Measurements from ENCODE around the gene GDF7. TPM values are rescaled to one million over a fixed set of nuclear protein-coding genes. Genes with fewer than 3 reads are reported as not detected.

GDF7 gene
- total RNA-seq, 1 experiment from 2014 or later: 0.04 TPM

GRCh38 chr2:20724500-20725053, 57.6 kb downstream of the GDF7 start:
- Histone ChIP-seq H3K18ac (ENCODE audit: insufficient read length, low read depth, low read length) (no peak overlapping the region), H4K20me1 (ENCODE audit: control insufficient read depth, insufficient read depth, insufficient read length) (no peaks in the 10 kb centered on the region), H2AK5ac (ENCODE audit: insufficient read length, low read length) (no peak overlapping the region), H2BK5ac (ENCODE audit: insufficient read length, low read length) (no peak overlapping the region), H3K56ac (ENCODE audit: insufficient read length, low read depth, low read length) (no peak overlapping the region), H4K91ac (ENCODE audit: insufficient read length, low read depth, low read length) (no peak overlapping the region), H2AFZ (ENCODE audit: low read length) (no peak overlapping the region), H2BK120ac (ENCODE audit: low read depth, low read length, poor library complexity, severe bottlenecking) (no peak overlapping the region), H3K23ac (ENCODE audit: insufficient read length, low read depth, low read length) (no peak overlapping the region), H3K79me1 (ENCODE audit: insufficient read depth, low read depth, low read length, poor library complexity, severe bottlenecking) (peaks cover 3% of the 10 kb centered on the region), H3K23me2 (ENCODE audit: insufficient read length, low read depth, low read length, poor library complexity, severe bottlenecking) (no peaks in the 10 kb centered on the region), H3K4me1 (ENCODE audit: insufficient read depth, low read length) (no peaks in the 10 kb centered on the region), H3T11ph (ENCODE audit: low read length) (no peak overlapping the region), H3K79me2 (ENCODE audit: insufficient read depth, low read length) (no peaks in the 10 kb centered on the region), H3K9me3 (ENCODE audit: control insufficient read depth, low read depth, low read length) (no peaks in the 10 kb centered on the region), H4K8ac (replicated peaks; ENCODE audit: insufficient read length, low read depth, low read length) (no peak overlapping the region), H3K14ac (ENCODE audit: insufficient read depth, low read length) (no peak overlapping the region), H3K4me2 (ENCODE audit: insufficient read depth, insufficient read length, low read length) (no peak overlapping the region), H3K27ac (ENCODE audit: insufficient read length, low read depth, low read length) (no peak overlapping the region), H3K27me3 (ENCODE audit: insufficient read depth, low read length) (no peaks in the 10 kb centered on the region), H2BK15ac (ENCODE audit: low read depth, low read length) (no peak overlapping the region), H2BK12ac (ENCODE audit: insufficient read length, low read depth, low read length) (no peak overlapping the region), H2BK20ac (ENCODE audit: low read depth, low read length, poor library complexity, severe bottlenecking) (no peak overlapping the region), H3K4ac (ENCODE audit: low read depth, low read length) (no peak overlapping the region), H3K9ac (ENCODE audit: extremely low read depth, insufficient read length, low read length) (no peak overlapping the region), H4K5ac (ENCODE audit: insufficient read length, low read depth, low read length) (no peak overlapping the region)
- H3K4me3 Mint-ChIP-seq: no peak overlapping the region
- H3K4me1 Mint-ChIP-seq: peaks cover 0 to 4% of the 10 kb centered on the region in 2 experiments; a peak in 2 of 4 replicates
- H3K9me3 Mint-ChIP-seq: no peaks in the 10 kb centered on the region
- no peak for TF ChIP-seq CTCF (conservative IDR thresholded peaks at IDR 0.05)
- H3K27ac Mint-ChIP-seq: no peak overlapping the region
- no peak for DNase-seq
- no peaks in the 10 kb centered on the region; a peak in 1 of 7 replicates for H3K36me3 Mint-ChIP-seq (ENCODE audit: insufficient read depth in 1 of 3, low read depth in 3 of 3)
- no CpG with 5 or more reads among the region's 3 CpGs for WGBS (ENCODE audit: extremely low coverage, insufficient read length, low lambda C conversion rate)
- H3K27me3 Mint-ChIP-seq (ENCODE audit: low read depth): no peaks in the 10 kb centered on the region

All from H9 (cell line).